Astrocyte (in vitro differentiated cells and primary cell): ENCODE data around the gene SPTBN1. TPM values are rescaled to one million over a fixed set of nuclear protein-coding genes. Genes with fewer than 3 reads are reported as not detected.
"Not testable (repeated sequence)": the region's sequence is repeated elsewhere in the genome, so short reads cannot be mapped to it uniquely, and the experiment has no call there.

Source experiments
- DNase-seq: peaks from one replicate; pipeline ENCODE4 v3.0.0-alpha.2; 2010; ENCODE audit warnings: low read depth
- FAIRE-seq: peaks from 2 replicates; lab custom pipeline; 2011; peaks lifted over from hg19 to GRCh38; lab: Jason Lieb, UNC
- H2AFZ ChIP-seq: 2 replicates; pipeline ENCODE4 v1.6.0; 2012; ENCODE audit warnings: low read depth, low read length, inconsistent platforms
- H3K27ac ChIP-seq: 2 replicates; pipeline ENCODE4 v1.5.1; 2011; ENCODE audit warnings: low read depth, low read length, inconsistent platforms
- H3K27me3 ChIP-seq: 2 replicates; pipeline ENCODE4 v1.6.0; 2011; ENCODE audit warnings: low read length, inconsistent platforms; ENCODE audit not compliant: insufficient read depth
- H3K36me3 ChIP-seq: 2 replicates; pipeline ENCODE4 v1.5.1; 2011; ENCODE audit warnings: low read length, inconsistent platforms; ENCODE audit not compliant: insufficient read depth
- H3K4me1 ChIP-seq: 2 replicates; pipeline ENCODE4 v1.5.1; 2011; ENCODE audit warnings: low read length, inconsistent platforms; ENCODE audit not compliant: insufficient read depth
- H3K4me2 ChIP-seq: 2 replicates; pipeline ENCODE4 v1.6.0; 2012; ENCODE audit warnings: low read length, inconsistent platforms
- H3K4me3 ChIP-seq: 2 replicates; pipeline ENCODE4 v1.5.1; 2011; ENCODE audit warnings: low read depth, mild to moderate bottlenecking, low read length, inconsistent platforms; ENCODE audit not compliant: insufficient read depth
- H3K79me2 ChIP-seq: 2 replicates; pipeline ENCODE4 v1.6.0; 2012; ENCODE audit warnings: mild to moderate bottlenecking, low read length, inconsistent platforms; ENCODE audit not compliant: insufficient read depth
- H3K9ac ChIP-seq: 2 replicates; pipeline ENCODE4 v1.6.0; 2012; ENCODE audit warnings: mild to moderate bottlenecking, low read length, inconsistent platforms
- H3K9me3 ChIP-seq: 2 replicates; pipeline ENCODE4 v1.5.1; 2012; ENCODE audit warnings: low read depth, mild to moderate bottlenecking, low read length, inconsistent platforms; ENCODE audit not compliant: insufficient read depth
- H4K20me1 ChIP-seq: 2 replicates; pipeline ENCODE4 v1.6.0; 2012; ENCODE audit warnings: low read length, inconsistent platforms; ENCODE audit not compliant: insufficient read depth
- H3K27ac Mint-ChIP-seq: one replicate; pipeline ENCODE4 v1.8.0; 2021; ENCODE audit warnings: mild to moderate bottlenecking, mixed read lengths; ENCODE audit not compliant: unreplicated experiment
- H3K27me3 Mint-ChIP-seq: one replicate; pipeline ENCODE4 v1.8.0; 2021; ENCODE audit warnings: low read depth, mixed read lengths; ENCODE audit not compliant: unreplicated experiment
- H3K36me3 Mint-ChIP-seq: one replicate; pipeline ENCODE4 v1.8.0; 2021; ENCODE audit warnings: low read depth, mixed read lengths; ENCODE audit not compliant: unreplicated experiment
- H3K4me1 Mint-ChIP-seq: one replicate; pipeline ENCODE4 v1.8.0; 2021; ENCODE audit warnings: low read depth, mixed read lengths; ENCODE audit not compliant: unreplicated experiment
- H3K4me3 Mint-ChIP-seq: one replicate; pipeline ENCODE4 v1.8.0; 2021; ENCODE audit warnings: mild to moderate bottlenecking, moderate library complexity, mixed read lengths; ENCODE audit not compliant: unreplicated experiment
- H3K9me3 Mint-ChIP-seq: one replicate; pipeline ENCODE4 v1.8.0; 2021; ENCODE audit warnings: mild to moderate bottlenecking, mixed read lengths; ENCODE audit not compliant: unreplicated experiment
- EZH2 ChIP-seq: IDR thresholded peaks from 2 replicates; pipeline ENCODE4 v1.6.1; 2012; ENCODE audit warnings: mild to moderate bottlenecking, low read length, inconsistent platforms; ENCODE audit not compliant: insufficient read depth
- total RNA-seq: library from RNA; stranded (reverse); gene quantifications from 2 replicates; pipeline ENCODE4 v1.2.1, GENCODE V29; 2021
- TF ChIP-seq, protein P1 (sequence below): IDR thresholded peaks from 2 replicates; pipeline ENCODE4 v1.5.1; 2011; ENCODE audit warnings: low read depth, mild to moderate bottlenecking, inconsistent platforms, low read length, moderate library complexity; ENCODE audit not compliant: insufficient read depth

SPTBN1 gene
- total RNA-seq, 1 donor from 2014 or later: 311 TPM

DNA sequence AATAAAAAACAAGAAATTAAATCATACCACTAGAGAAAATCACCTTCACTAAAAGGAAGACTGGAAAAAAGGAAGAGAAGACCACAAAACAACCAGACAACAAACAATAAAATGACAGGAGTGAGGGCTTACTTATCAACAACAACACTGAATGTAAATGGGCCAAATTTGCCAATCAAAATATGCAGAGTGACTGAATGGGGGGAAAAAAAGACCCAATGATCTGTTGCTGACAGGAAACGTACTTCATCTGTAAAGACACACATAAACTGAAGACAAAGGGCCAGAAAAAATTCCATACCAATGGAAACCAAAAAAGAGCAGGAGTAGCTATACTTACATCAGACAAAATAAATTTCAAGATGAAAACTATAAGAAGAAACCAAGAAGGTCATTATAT is 241.8 kb downstream of the SPTBN1 start:
- Histone ChIP-seq H3K79me2 (no peaks in the 10 kb centered on the region), H3K36me3 (no peaks in the 10 kb centered on the region), H3K27me3 (no peaks in the 10 kb centered on the region), H2AFZ (no peak overlapping the region), H3K4me3 (no peak overlapping the region), H4K20me1 (no peaks in the 10 kb centered on the region), H3K9me3 (no peaks in the 10 kb centered on the region), H3K4me2 (no peak overlapping the region), H3K4me1 (no peaks in the 10 kb centered on the region), H3K27ac (no peak overlapping the region), H3K9ac (no peak overlapping the region)
- DNase-seq (no peak), FAIRE-seq (no peak)
- H3K9me3 Mint-ChIP-seq: peaks cover 3% of the 10 kb centered on the region
- no peak overlapping the region for H3K27ac Mint-ChIP-seq
- TF ChIP-seq EZH2: no peak
- TF ChIP-seq, protein P1, sequence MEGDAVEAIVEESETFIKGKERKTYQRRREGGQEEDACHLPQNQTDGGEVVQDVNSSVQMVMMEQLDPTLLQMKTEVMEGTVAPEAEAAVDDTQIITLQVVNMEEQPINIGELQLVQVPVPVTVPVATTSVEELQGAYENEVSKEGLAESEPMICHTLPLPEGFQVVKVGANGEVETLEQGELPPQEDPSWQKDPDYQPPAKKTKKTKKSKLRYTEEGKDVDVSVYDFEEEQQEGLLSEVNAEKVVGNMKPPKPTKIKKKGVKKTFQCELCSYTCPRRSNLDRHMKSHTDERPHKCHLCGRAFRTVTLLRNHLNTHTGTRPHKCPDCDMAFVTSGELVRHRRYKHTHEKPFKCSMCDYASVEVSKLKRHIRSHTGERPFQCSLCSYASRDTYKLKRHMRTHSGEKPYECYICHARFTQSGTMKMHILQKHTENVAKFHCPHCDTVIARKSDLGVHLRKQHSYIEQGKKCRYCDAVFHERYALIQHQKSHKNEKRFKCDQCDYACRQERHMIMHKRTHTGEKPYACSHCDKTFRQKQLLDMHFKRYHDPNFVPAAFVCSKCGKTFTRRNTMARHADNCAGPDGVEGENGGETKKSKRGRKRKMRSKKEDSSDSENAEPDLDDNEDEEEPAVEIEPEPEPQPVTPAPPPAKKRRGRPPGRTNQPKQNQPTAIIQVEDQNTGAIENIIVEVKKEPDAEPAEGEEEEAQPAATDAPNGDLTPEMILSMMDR: no peak
- no peaks in the 10 kb centered on the region for H3K36me3 Mint-ChIP-seq
- H3K4me1 Mint-ChIP-seq: no peaks in the 10 kb centered on the region
- H3K4me3 Mint-ChIP-seq: no peak overlapping the region
- no peaks in the 10 kb centered on the region for H3K27me3 Mint-ChIP-seq

DNA sequence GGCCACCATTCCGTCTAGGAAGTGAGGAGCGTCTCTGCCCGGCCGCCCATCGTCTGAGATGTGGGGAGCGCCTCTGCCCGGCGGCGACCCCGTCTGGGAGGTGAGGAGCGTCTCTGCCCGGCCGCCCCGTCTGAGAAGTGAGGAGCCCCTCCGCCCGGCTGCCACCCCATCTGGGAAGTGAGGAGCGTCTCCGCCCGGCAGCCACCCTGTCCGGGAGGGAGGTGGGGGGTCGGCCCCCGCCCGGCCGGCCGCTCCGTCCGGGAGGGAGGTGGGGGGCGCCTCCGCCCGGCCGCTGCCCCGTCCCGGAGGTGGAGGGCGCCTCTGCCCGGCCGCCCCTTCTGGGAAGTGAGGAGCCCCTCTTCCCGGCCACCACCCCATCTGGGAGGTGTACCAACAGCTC is 242.8 kb downstream of the SPTBN1 start:
- H3K4me1 ChIP-seq, H3K27me3 ChIP-seq, H3K4me2 ChIP-seq, H3K27ac ChIP-seq, H3K27ac Mint-ChIP-seq, H3K36me3 ChIP-seq, H2AFZ ChIP-seq, H3K9me3 Mint-ChIP-seq, H3K9ac ChIP-seq, FAIRE-seq, H3K4me3 Mint-ChIP-seq, H3K4me3 ChIP-seq, H3K27me3 Mint-ChIP-seq, H4K20me1 ChIP-seq, H3K4me1 Mint-ChIP-seq, DNase-seq, H3K79me2 ChIP-seq, H3K9me3 ChIP-seq, H3K36me3 Mint-ChIP-seq: not testable (repeated sequence)

- H3K9me3 Mint-ChIP-seq: peaks cover 3% of the 10 kb centered on the region
Measured at GRCh38 chr2:54699665-54700064, 243.5 kb downstream of the SPTBN1 start.

More at GRCh38 chr2:54699665-54700064, 243.5 kb downstream of the SPTBN1 start:
- H3K79me2 ChIP-seq: no peaks in the 10 kb centered on the region
- Mint-ChIP-seq H3K4me1 (no peaks in the 10 kb centered on the region), H3K4me3 (no peak overlapping the region), H3K27ac (no peak overlapping the region), H3K36me3 (no peaks in the 10 kb centered on the region), H3K27me3 (no peaks in the 10 kb centered on the region)
- H3K9me3 ChIP-seq: no peaks in the 10 kb centered on the region
- no peak overlapping the region for H3K9ac ChIP-seq
- no peak overlapping the region for H3K27ac ChIP-seq
- H3K4me1 ChIP-seq: no peaks in the 10 kb centered on the region
- H3K36me3 ChIP-seq: no peaks in the 10 kb centered on the region
- H3K4me2 ChIP-seq: no peak overlapping the region
- no peak for FAIRE-seq
- H3K4me3 ChIP-seq: no peak overlapping the region
- no peak for TF ChIP-seq EZH2
- H4K20me1 ChIP-seq: no peaks in the 10 kb centered on the region
- H2AFZ ChIP-seq: no peak overlapping the region
- DNase-seq: no peak
- no peaks in the 10 kb centered on the region for H3K27me3 ChIP-seq
